Hematopoietic multipotent progenitor cell treated with erythropoietin and hydrocortisone succinate and interleukin-3 and kit ligand, for 6 days (in vitro differentiated cells): Measurements from ENCODE around the gene TANGO6.
A peak's percentile ranks its signal among the peaks of the same experiment; 100 is the strongest.
"Not testable (repeated sequence)": the region's sequence is repeated elsewhere in the genome, so short reads cannot be mapped to it uniquely, and the experiment has no call there.

Experiments used
- DNase-seq: peaks from one replicate; pipeline ENCODE4 v3.0.0-alpha.2; 2015

TANGO6 gene

GRCh38 chr16:69123910-69124309, 280.6 kb downstream of the TANGO6 start:
- peak; percentile 90 for DNase-seq

- not testable (repeated sequence) for DNase-seq
Measured at GRCh38 chr16:69124406-69124805, 281.1 kb downstream of the TANGO6 start.

- DNase-seq: not testable (repeated sequence)
Measured at GRCh38 chr16:69124961-69125360, 281.6 kb downstream of the TANGO6 start.

GRCh38 chr16:69126221-69126620, 282.9 kb downstream of the TANGO6 start:
- no peak for DNase-seq

GRCh38 chr16:69126801-69127200, 283.5 kb downstream of the TANGO6 start:
- DNase-seq: not testable (repeated sequence)

- DNase-seq: no peak
Measured at GRCh38 chr16:69127966-69128510, 284.7 kb downstream of the TANGO6 start.

- DNase-seq: no peak
Measured at GRCh38 chr16:69130461-69130860, 287.1 kb downstream of the TANGO6 start.

GRCh38 chr16:69131167-69131838, 288.0 kb downstream of the TANGO6 start:
- DNase-seq: peak; percentile 68

- DNase-seq: peak; percentile 92
Measured at GRCh38 chr16:69131839-69132423, 288.6 kb downstream of the TANGO6 start.

- peak; percentile 92 for DNase-seq
Measured at GRCh38 chr16:69132424-69133252, 289.3 kb downstream of the TANGO6 start, which contains the start of the genes CHTF8 and UTP4. Gene CHTF8, minus strand, starts transcription at chr16:69132588. Its CDS starts 11,130 bp downstream, at chr16:69121458. Gene UTP4, plus strand, starts transcription at chr16:69132649. Its CDS starts 811 bp downstream, at chr16:69133460.

- DNase-seq: peak; percentile 32
Measured at GRCh38 chr16:69133373-69133954, 290.1 kb downstream of the TANGO6 start.
